Panc1 (cell line): ENCODE data around the gene RASGEF1B. TPM values are rescaled to one million over a fixed set of nuclear protein-coding genes. Genes with fewer than 3 reads are reported as not detected.

Experiments
- ATAC-seq: fragments of 200-7000 bp; cut with Tn5 transposase; 2 replicates; pipeline ENCODE4 v1.9.1; 2020; ENCODE audit warnings: mild to moderate bottlenecking, moderate library complexity
- BruUV-seq: library from RNA; stranded (reverse); fragments of 400-500 nt; replicated peaks from 2 replicates; lab custom pipeline; 2021; lab: Mats Ljungman, UMichigan
- CTCF ChIA-PET: fragments of 300-600 bp; sonication (Branson Sonifier 250); formaldehyde crosslinking; loops from one replicate; lab custom pipeline; 2022; ENCODE audit warnings: antibody characterized with exemption; lab: Charles Lee
- POLR2A ChIA-PET: fragments of 300-600 bp; sonication (Branson Sonifier 250); formaldehyde crosslinking; loops from one replicate; lab custom pipeline; 2022; ENCODE audit warnings: antibody characterized with exemption; lab: Charles Lee
- DNase-seq: peaks from one replicate; pipeline ENCODE4 v3.0.0-alpha.2; 2010; ENCODE audit warnings: low read depth, low spot score
- H3K27ac ChIP-seq: 2 replicates; pipeline ENCODE4 v1.5.1; 2011; ENCODE audit warnings: mild to moderate bottlenecking, low read length, inconsistent platforms
- H3K27me3 ChIP-seq: fragments of 200-500 bp; sonication (Bioruptor generic); 2 replicates; pipeline ENCODE4 v1.6.0; 2014; ENCODE audit warnings: low read length, inconsistent platforms; ENCODE audit not compliant: control insufficient read depth, insufficient read depth
- H3K36me3 ChIP-seq: fragments of 200-500 bp; sonication (Bioruptor generic); 2 replicates; pipeline ENCODE4 v1.5.1; 2014; ENCODE audit warnings: inconsistent platforms, mild to moderate bottlenecking, low read length, moderate library complexity; ENCODE audit not compliant: control insufficient read depth, insufficient read depth
- H3K4me1 ChIP-seq: 2 replicates; pipeline ENCODE4 v1.5.1; 2011; ENCODE audit warnings: inconsistent platforms, mild to moderate bottlenecking, low read length, moderate library complexity; ENCODE audit not compliant: control insufficient read depth, insufficient read depth
- H3K4me3 ChIP-seq, 2 experiments: 2 replicates each; pipeline ENCODE4 v1.5.1; 2011 to 2012; ENCODE audit warnings: low read depth in 2 of 2, low read length in 2 of 2, mild to moderate bottlenecking in 2 of 2, inconsistent platforms in 1 of 2, moderate library complexity in 1 of 2
- H3K9me3 ChIP-seq: fragments of 200-500 bp; sonication (Bioruptor generic); 2 replicates; pipeline ENCODE4 v1.5.1; 2014; ENCODE audit warnings: low read depth, mild to moderate bottlenecking, inconsistent platforms, low read length, moderate library complexity; ENCODE audit not compliant: control insufficient read depth, insufficient read depth
- POLR2AphosphoS5 ChIP-seq: IDR thresholded peaks from 2 replicates; pipeline ENCODE4 v1.6.1; 2012; ENCODE audit warnings: mild to moderate bottlenecking, low read depth, low read length, moderate library complexity
- SIN3A ChIP-seq: IDR thresholded peaks from 2 replicates; pipeline ENCODE4 v1.6.1; 2012; ENCODE audit warnings: low read depth, mild to moderate bottlenecking, low read length, moderate library complexity, borderline replicate concordance; ENCODE audit not compliant: insufficient read depth
- TCF7L2 ChIP-seq: IDR thresholded peaks from 2 replicates; pipeline ENCODE4 v1.6.1; 2011; ENCODE audit warnings: mild to moderate bottlenecking, low read depth, low read length, inconsistent platforms
- in situ Hi-C: cut with HindIII; loops from 2 replicates; pipeline ENCODE4 v1.10.0; 2016; ENCODE audit warnings: low sequenced_read_pairs, low pct_unique_long_range_greater_than_20kb
- intact Hi-C: fragments of 100-400 bp; cut with micrococcal nuclease; formaldehyde crosslinking; loops from one replicate; pipeline ENCODE4 v1.10.0; 2022; ENCODE audit not compliant: unreplicated experiment
- total RNA-seq: library from RNA; stranded (reverse); gene quantifications from one replicate; pipeline ENCODE4 v1.2.1, GENCODE V29; 2021; ENCODE audit not compliant: unreplicated experiment
- TF ChIP-seq, protein P1 (sequence below): fragments of 450-650 bp; IDR thresholded peaks from 2 replicates; pipeline ENCODE4 v1.5.1; 2017; ENCODE audit warnings: mild to moderate bottlenecking
- TF ChIP-seq, protein P2 (sequence below), 2 experiments: IDR thresholded peaks; 2 replicates each; pipeline ENCODE4 v1.6.1; 2011 to 2012; ENCODE audit warnings: low read depth in 2 of 2, control low read depth in 1 of 2, low read length in 1 of 2, mild to moderate bottlenecking in 1 of 2, moderate library complexity in 1 of 2; ENCODE audit not compliant: insufficient read depth in 1 of 2

RASGEF1B gene
- total RNA-seq, 1 experiment from 2014 or later: not detected

DNA sequence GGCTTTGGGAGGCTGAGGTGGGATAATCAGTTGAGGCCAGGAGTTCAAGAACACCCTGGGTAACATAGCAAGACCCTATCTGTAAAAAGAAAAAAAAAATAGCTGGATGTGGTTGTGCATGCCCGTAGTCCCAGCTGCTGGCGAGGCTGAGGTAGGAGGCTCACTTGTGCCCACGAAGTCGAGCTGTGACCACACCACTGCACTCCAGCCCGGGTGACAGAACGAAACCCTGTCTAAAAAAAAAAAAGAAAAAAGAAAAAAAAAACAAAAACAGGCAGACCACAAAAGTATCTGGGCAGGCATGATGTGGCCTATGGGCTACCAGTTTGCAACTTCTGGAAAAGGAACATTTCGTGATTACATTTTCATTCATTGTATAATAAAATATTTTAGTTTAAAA lies 38.1 kb upstream of the RASGEF1B start:
- Histone ChIP-seq H3K36me3 (no peaks in the 10 kb centered on the region), H3K27me3 (no peaks in the 10 kb centered on the region), H3K9me3 (no peaks in the 10 kb centered on the region), H3K27ac (no peak overlapping the region), H3K4me3 (no peak overlapping the region), H3K4me1 (no peaks in the 10 kb centered on the region)
- TF ChIP-seq, protein P1, sequence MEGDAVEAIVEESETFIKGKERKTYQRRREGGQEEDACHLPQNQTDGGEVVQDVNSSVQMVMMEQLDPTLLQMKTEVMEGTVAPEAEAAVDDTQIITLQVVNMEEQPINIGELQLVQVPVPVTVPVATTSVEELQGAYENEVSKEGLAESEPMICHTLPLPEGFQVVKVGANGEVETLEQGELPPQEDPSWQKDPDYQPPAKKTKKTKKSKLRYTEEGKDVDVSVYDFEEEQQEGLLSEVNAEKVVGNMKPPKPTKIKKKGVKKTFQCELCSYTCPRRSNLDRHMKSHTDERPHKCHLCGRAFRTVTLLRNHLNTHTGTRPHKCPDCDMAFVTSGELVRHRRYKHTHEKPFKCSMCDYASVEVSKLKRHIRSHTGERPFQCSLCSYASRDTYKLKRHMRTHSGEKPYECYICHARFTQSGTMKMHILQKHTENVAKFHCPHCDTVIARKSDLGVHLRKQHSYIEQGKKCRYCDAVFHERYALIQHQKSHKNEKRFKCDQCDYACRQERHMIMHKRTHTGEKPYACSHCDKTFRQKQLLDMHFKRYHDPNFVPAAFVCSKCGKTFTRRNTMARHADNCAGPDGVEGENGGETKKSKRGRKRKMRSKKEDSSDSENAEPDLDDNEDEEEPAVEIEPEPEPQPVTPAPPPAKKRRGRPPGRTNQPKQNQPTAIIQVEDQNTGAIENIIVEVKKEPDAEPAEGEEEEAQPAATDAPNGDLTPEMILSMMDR: no peak
- TF ChIP-seq, protein P2, sequence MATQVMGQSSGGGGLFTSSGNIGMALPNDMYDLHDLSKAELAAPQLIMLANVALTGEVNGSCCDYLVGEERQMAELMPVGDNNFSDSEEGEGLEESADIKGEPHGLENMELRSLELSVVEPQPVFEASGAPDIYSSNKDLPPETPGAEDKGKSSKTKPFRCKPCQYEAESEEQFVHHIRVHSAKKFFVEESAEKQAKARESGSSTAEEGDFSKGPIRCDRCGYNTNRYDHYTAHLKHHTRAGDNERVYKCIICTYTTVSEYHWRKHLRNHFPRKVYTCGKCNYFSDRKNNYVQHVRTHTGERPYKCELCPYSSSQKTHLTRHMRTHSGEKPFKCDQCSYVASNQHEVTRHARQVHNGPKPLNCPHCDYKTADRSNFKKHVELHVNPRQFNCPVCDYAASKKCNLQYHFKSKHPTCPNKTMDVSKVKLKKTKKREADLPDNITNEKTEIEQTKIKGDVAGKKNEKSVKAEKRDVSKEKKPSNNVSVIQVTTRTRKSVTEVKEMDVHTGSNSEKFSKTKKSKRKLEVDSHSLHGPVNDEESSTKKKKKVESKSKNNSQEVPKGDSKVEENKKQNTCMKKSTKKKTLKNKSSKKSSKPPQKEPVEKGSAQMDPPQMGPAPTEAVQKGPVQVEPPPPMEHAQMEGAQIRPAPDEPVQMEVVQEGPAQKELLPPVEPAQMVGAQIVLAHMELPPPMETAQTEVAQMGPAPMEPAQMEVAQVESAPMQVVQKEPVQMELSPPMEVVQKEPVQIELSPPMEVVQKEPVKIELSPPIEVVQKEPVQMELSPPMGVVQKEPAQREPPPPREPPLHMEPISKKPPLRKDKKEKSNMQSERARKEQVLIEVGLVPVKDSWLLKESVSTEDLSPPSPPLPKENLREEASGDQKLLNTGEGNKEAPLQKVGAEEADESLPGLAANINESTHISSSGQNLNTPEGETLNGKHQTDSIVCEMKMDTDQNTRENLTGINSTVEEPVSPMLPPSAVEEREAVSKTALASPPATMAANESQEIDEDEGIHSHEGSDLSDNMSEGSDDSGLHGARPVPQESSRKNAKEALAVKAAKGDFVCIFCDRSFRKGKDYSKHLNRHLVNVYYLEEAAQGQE (IDR thresholded peaks at IDR 0.05; ENCODE audit: insufficient read depth in 1 of 2, low read depth in 2 of 2, low read length in 1 of 2): no peak
- TF ChIP-seq SIN3A (no peak), TCF7L2 (no peak), POLR2AphosphoS5 (no peak)
- ChIA-PET POLR2A (no interaction called here), CTCF (no interaction called here)
- intact Hi-C loops: no loop called here
- no peak for DNase-seq
- no TSS peak for BruUV-seq
- in situ Hi-C loops: no loop called here
- ATAC-seq: no peak

DNA sequence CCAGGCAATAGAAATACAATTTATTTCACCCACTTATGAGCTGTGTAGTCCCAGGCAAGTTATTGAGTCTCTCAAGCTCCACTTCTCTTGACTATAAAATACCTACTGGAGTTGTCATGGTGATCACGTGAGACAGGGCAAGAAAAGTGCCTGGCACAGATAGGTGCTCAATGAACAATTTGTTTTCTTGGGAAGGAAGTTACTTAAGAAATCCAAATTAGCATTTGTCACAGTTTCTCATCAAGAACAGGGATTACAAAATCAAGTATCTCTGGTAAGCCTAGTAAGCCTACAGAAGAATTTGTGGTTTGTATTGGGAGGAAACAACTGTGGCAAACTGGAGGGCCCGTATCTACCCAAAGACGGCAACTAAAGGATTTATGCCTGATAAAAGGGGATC lies 37.5 kb upstream of the RASGEF1B start:
- no peak for TF ChIP-seq TCF7L2
- TF ChIP-seq SIN3A: no peak
- TF ChIP-seq, protein P2 (IDR thresholded peaks at IDR 0.05; ENCODE audit: insufficient read depth in 1 of 2, low read depth in 2 of 2, low read length in 1 of 2): no peak
- no peak for TF ChIP-seq POLR2AphosphoS5
- TF ChIP-seq, protein P1: no peak
- Histone ChIP-seq H3K4me3 (no peak overlapping the region), H3K9me3 (no peaks in the 10 kb centered on the region), H3K36me3 (no peaks in the 10 kb centered on the region), H3K27ac (no peak overlapping the region), H3K27me3 (no peaks in the 10 kb centered on the region), H3K4me1 (no peaks in the 10 kb centered on the region)
- no TSS peak for BruUV-seq
- ATAC-seq: no peak
- in situ Hi-C loops: no loop called here
- intact Hi-C loops: no loop called here
- CTCF ChIA-PET: no interaction called here
- POLR2A ChIA-PET: no interaction called here
- no peak for DNase-seq
